ENCODE results near the gene KIF5C. TPM values are rescaled to one million over a fixed set of nuclear protein-coding genes. Genes with fewer than 3 reads are reported as not detected.

Gene KIF5C
- total RNA-seq, 1 donor from 2014 or later = 63.1 TPM

DNA sequence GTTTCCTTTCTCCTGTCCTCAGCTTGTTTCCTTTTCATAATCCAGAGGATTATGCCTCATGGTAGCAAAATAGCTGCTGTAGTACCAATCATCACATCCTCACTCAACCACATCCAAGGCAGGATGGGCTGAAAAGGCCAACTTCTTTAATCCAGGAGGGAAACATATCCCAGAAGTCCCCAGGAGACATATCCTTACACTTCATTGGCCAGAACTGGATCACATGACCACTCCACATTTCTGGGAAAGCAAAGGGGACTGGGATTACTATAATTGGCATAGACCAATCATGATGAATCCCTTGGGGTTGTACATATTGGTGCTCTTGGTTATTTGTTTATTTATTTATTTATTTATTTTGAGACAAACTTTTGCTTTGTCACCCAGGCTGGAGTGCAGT is 109.4 kb downstream of the KIF5C start:
- Histone ChIP-seq H3F3A (ENCODE audit: low read depth) (peaks cover 9% of the 10 kb centered on the region), H3K4me1 (peaks cover 10% of the 10 kb centered on the region), H2AFZ (replicated peaks) (no peak overlapping the region), H3K27me3 (no peaks in the 10 kb centered on the region), H3K9me3 (ENCODE audit: low read depth) (no peaks in the 10 kb centered on the region), H3K27ac (no peak overlapping the region), H3K9ac (no peak overlapping the region), H3K4me3 (no peak overlapping the region), H4K20me1 (ENCODE audit: low read depth) (peaks cover 4% of the 10 kb centered on the region), H3K4me2 (no peak overlapping the region), H3K36me3 (peaks cover 29% of the 10 kb centered on the region), H3K79me2 (ENCODE audit: low read depth) (no peaks in the 10 kb centered on the region)
- H3K27ac Mint-ChIP-seq = no peak overlapping the region
- H3K4me1 Mint-ChIP-seq = peaks cover 8% of the 10 kb centered on the region
- H3K36me3 Mint-ChIP-seq = peaks cover 42% of the 10 kb centered on the region
- H3K27me3 Mint-ChIP-seq (ENCODE audit: insufficient read depth, low read depth) = peaks cover 2% of the 10 kb centered on the region
- no peak for DNase-seq (ENCODE audit: low spot score)
- H3K4me3 Mint-ChIP-seq = no peak overlapping the region
- TF ChIP-seq, protein P1, sequence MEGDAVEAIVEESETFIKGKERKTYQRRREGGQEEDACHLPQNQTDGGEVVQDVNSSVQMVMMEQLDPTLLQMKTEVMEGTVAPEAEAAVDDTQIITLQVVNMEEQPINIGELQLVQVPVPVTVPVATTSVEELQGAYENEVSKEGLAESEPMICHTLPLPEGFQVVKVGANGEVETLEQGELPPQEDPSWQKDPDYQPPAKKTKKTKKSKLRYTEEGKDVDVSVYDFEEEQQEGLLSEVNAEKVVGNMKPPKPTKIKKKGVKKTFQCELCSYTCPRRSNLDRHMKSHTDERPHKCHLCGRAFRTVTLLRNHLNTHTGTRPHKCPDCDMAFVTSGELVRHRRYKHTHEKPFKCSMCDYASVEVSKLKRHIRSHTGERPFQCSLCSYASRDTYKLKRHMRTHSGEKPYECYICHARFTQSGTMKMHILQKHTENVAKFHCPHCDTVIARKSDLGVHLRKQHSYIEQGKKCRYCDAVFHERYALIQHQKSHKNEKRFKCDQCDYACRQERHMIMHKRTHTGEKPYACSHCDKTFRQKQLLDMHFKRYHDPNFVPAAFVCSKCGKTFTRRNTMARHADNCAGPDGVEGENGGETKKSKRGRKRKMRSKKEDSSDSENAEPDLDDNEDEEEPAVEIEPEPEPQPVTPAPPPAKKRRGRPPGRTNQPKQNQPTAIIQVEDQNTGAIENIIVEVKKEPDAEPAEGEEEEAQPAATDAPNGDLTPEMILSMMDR (IDR thresholded peaks at IDR 0.05) = no peak
- TF ChIP-seq EZH2 (IDR thresholded peaks at IDR 0.05) = no peak
- no peak for TF ChIP-seq EZH2phosphoT487 (IDR thresholded peaks at IDR 0.05)
- no peaks in the 10 kb centered on the region for H3K9me3 Mint-ChIP-seq

DNA sequence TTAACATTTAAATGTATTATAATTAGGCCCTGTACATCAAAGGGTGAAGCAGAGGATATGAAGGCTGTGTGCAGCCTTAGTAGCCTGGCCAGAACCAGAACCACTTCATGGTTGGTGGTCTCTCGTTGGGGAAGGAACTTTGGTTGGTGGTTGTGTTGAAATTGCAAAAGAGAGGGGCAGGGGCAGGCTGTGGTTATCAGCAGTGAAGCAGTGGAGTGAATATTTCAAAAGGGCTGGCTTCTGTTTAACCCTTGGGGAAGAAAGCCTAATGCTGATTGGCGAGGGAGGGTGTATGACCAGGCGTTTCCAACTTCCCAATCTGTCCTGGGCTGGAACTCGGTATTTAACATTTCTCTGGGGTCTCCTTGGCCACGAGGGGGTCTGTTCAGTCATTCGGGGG is 112.3 kb downstream of the KIF5C start:
- Mint-ChIP-seq H3K4me3 (no peak overlapping the region), H3K27me3 (ENCODE audit: insufficient read depth, low read depth) (peaks cover 2% of the 10 kb centered on the region), H3K36me3 (peaks cover 37% of the 10 kb centered on the region), H3K4me1 (no peaks in the 10 kb centered on the region), H3K9me3 (no peaks in the 10 kb centered on the region), H3K27ac (no peak overlapping the region)
- H4K20me1 ChIP-seq (ENCODE audit: low read depth) = no peaks in the 10 kb centered on the region
- no peaks in the 10 kb centered on the region for H3K27me3 ChIP-seq
- H3K4me2 ChIP-seq = no peak overlapping the region
- TF ChIP-seq EZH2 (IDR thresholded peaks at IDR 0.05) = no peak
- TF ChIP-seq EZH2phosphoT487 (IDR thresholded peaks at IDR 0.05) = no peak
- TF ChIP-seq, protein P1 (IDR thresholded peaks at IDR 0.05) = no peak
- peaks cover 33% of the 10 kb centered on the region for H3K36me3 ChIP-seq
- H3K79me2 ChIP-seq (ENCODE audit: low read depth) = no peaks in the 10 kb centered on the region
- no peak for DNase-seq (ENCODE audit: low spot score)
- no peak overlapping the region for H2AFZ ChIP-seq (replicated peaks)
- H3F3A ChIP-seq (ENCODE audit: low read depth) = no peaks in the 10 kb centered on the region
- H3K4me1 ChIP-seq = no peaks in the 10 kb centered on the region
- H3K9ac ChIP-seq = no peak overlapping the region
- H3K9me3 ChIP-seq (ENCODE audit: low read depth) = no peaks in the 10 kb centered on the region
- no peak overlapping the region for H3K27ac ChIP-seq
- no peak overlapping the region for H3K4me3 ChIP-seq

DNA sequence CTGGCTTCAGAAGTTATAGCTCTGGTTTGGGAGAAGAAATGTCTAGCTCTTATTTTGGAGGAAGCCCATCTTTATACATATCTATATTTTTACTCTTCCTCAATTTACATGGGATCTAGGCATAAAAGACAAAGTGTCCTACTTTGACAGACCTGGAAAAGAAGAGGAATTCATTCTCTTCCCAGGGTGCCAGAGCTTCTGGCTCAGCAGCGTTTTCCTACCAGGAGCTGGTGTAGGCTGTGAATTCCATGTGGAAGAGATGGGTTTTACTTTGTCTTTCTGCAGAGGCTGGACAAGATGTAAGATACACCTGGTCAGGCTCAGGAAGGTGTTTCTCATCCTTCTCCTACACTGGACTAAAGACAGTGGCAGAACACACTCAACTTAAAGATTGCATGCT is 113.3 kb downstream of the KIF5C start:
- no peak overlapping the region for H2AFZ ChIP-seq (replicated peaks)
- no peak overlapping the region for H3K9ac ChIP-seq
- no peak overlapping the region for H3K4me2 ChIP-seq
- Mint-ChIP-seq H3K27me3 (ENCODE audit: insufficient read depth, low read depth) (peaks cover 2% of the 10 kb centered on the region), H3K36me3 (peaks cover 35% of the 10 kb centered on the region), H3K4me3 (no peak overlapping the region), H3K27ac (no peak overlapping the region), H3K4me1 (no peaks in the 10 kb centered on the region), H3K9me3 (no peaks in the 10 kb centered on the region)
- H3K4me1 ChIP-seq = no peaks in the 10 kb centered on the region
- H4K20me1 ChIP-seq (ENCODE audit: low read depth) = no peaks in the 10 kb centered on the region
- H3K27ac ChIP-seq = no peak overlapping the region
- H3F3A ChIP-seq (ENCODE audit: low read depth) = no peaks in the 10 kb centered on the region
- no peak for DNase-seq (ENCODE audit: low spot score)
- TF ChIP-seq EZH2 (IDR thresholded peaks at IDR 0.05) (no peak), EZH2phosphoT487 (IDR thresholded peaks at IDR 0.05) (no peak)
- TF ChIP-seq, protein P1 (IDR thresholded peaks at IDR 0.05) = no peak
- H3K9me3 ChIP-seq (ENCODE audit: low read depth) = no peaks in the 10 kb centered on the region
- no peak overlapping the region for H3K4me3 ChIP-seq
- peaks cover 28% of the 10 kb centered on the region for H3K36me3 ChIP-seq
- H3K27me3 ChIP-seq = no peaks in the 10 kb centered on the region
- no peaks in the 10 kb centered on the region for H3K79me2 ChIP-seq (ENCODE audit: low read depth)
